ENCODE measurements around the gene PCDH19.

DNA sequence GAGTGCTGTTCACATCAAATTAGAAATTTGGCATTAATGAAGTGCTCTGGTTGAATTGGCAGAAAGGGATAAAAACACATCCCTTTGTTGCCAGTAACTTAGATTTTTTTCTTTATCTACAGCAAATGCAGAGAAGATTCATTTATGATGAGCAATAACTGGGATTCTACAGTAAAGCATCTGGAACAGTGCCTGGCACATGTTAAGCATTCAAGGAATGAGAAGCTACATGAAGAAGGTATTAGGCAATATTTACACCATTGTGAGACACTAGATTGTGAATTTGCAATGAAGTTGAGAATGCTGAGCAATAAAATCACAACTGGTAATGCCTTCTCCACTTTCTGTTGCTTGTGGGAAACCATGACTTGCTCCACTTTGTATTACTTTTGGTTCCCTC is 33.5 kb downstream of the PCDH19 start:
- TF ChIP-seq, protein P1, sequence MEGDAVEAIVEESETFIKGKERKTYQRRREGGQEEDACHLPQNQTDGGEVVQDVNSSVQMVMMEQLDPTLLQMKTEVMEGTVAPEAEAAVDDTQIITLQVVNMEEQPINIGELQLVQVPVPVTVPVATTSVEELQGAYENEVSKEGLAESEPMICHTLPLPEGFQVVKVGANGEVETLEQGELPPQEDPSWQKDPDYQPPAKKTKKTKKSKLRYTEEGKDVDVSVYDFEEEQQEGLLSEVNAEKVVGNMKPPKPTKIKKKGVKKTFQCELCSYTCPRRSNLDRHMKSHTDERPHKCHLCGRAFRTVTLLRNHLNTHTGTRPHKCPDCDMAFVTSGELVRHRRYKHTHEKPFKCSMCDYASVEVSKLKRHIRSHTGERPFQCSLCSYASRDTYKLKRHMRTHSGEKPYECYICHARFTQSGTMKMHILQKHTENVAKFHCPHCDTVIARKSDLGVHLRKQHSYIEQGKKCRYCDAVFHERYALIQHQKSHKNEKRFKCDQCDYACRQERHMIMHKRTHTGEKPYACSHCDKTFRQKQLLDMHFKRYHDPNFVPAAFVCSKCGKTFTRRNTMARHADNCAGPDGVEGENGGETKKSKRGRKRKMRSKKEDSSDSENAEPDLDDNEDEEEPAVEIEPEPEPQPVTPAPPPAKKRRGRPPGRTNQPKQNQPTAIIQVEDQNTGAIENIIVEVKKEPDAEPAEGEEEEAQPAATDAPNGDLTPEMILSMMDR (conservative IDR thresholded peaks at IDR 0.05; ENCODE audit: low read length) = no peak
- TF ChIP-seq EZH2phosphoT487 (IDR thresholded peaks at IDR 0.05; ENCODE audit: borderline replicate concordance, low read depth, low read length) = no peak
